NCI-H1694 treated with DMSO at 0.1 percent for 48 hours (cell line): Measurements from ENCODE around the gene SHPK.
"Not testable (repeated sequence)": the region's sequence is repeated elsewhere in the genome, so short reads cannot be mapped to it uniquely, and the experiment has no call there.

Experiments
- DNase-seq: peaks from one replicate; lab custom pipeline; 2025; lab: John Stamatoyannopoulos, UW

Gene SHPK

GRCh38 chr17:3590231-3590630 lies 45.8 kb downstream of the SHPK start:
- no peak for DNase-seq

DNA sequence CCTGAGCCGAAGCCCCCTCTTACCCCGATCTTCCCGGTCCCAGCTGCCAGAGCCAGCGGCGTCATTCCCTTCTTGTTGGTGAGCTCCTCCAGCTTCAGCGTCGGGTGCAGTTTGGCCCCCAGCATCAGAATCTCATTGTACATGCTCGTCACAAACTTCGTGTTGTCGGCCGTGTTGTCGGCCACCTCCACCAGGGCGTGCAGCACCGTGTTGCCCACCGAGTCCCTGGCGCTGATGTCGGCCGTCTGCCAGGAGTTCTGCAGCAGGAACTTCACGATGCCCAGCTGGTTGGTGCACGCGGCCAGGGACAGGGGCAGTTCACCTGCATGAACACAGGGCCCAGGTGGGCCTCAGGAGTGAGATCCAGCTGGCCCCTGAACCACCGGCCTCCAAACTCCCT lies 46.3 kb downstream of the SHPK start:
- DNase-seq = no peak

- no peak for DNase-seq
Observed at GRCh38 chr17:3585826-3586225, 50.2 kb downstream of the SHPK start.

DNA sequence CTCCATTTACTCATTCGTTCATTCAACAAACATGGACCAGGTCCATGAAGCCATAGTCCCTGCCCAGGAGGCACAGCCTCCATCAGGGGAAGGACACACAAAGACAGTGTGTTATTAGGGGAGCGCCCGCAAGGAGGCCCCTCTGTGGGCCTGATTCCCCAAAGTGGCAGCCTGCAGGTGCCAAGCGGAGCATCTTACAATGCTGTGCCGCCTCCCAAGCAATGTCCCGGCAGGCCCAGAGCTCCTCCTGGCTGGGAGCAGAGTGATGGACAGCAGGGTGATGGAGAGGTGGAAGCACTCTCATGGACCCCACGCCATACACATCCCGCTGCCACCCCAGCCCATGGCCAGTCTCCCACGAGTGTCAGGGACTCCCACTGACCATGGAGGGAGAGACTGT lies 52.6 kb downstream of the SHPK start:
- no peak for DNase-seq

- no peak for DNase-seq
Observed at GRCh38 chr17:3582915-3583314, 53.1 kb downstream of the SHPK start.

- DNase-seq = not testable (repeated sequence)
Observed at GRCh38 chr17:3578667-3579066, 57.4 kb downstream of the SHPK start.

DNA sequence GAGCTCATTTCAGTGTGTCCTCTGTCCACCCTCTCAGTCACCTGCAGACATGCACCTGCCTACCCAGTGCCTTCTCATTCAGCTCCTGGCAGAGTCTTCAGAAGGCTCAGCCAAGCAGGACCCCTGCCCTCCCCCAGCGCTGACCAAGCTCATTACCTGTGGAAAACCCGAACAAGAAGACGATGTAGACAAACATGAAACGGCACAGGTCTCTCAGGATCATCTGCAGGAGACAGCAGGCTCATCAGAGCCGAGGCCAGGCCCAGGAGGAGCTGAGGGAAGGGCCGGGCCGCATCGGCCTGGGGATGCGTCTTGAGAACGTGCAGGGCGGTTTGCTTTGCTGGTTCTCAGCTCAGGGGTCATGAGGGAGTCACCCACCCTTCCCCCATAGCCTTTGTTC lies 59.1 kb downstream of the SHPK start:
- no peak for DNase-seq

GRCh38 chr17:3575511-3575910 lies 60.5 kb downstream of the SHPK start:
- no peak for DNase-seq

DNA sequence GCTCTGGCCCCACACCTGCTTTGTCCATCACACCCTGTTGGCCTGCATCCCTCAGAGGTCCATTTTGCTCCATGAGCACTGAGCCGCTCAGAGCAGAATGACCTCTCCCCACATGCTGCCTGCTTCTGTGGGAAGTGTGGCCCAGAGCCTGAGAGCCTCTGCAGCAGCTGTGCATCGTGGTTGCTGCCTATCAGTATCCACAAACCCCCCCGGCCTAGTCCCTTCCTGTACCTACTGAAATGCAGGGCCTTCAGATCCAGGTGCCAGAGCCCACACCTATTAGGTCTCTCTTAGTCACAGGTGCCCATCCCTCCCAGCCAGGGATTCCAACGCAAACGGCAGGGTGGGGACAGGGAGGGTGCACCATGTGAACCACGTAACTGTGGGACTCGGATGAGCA lies 61.8 kb downstream of the SHPK start:
- DNase-seq = no peak

GRCh38 chr17:3573246-3574100 lies 62.6 kb downstream of the SHPK start:
- no peak for DNase-seq

GRCh38 chr17:3572231-3572630 lies 63.8 kb downstream of the SHPK start:
- DNase-seq = no peak

GRCh38 chr17:3571043-3571900 lies 64.8 kb downstream of the SHPK start:
- no peak for DNase-seq

- DNase-seq = no peak
Observed at GRCh38 chr17:3569534-3570137, 66.4 kb downstream of the SHPK start.

- no peak for DNase-seq
Observed at GRCh38 chr17:3566551-3566950, 69.5 kb downstream of the SHPK start.

DNA sequence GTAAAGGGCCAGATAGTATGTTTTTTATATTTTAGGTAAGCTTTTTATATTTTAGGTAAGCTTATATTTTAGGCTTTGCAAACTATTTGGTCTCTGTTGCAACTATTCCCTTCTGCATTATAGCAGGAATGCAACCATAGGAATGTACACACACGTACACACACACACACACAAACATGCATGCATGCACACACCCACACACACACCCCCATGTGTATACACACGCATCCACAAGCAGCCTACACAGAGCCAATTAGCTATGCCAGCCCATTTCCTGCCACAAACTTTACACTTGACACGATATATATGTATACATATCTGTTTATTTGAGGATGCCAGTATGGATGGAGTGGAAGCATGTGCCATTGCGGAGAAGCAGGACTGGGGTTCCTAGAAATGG lies 70.9 kb downstream of the SHPK start:
- no peak for DNase-seq

DNA sequence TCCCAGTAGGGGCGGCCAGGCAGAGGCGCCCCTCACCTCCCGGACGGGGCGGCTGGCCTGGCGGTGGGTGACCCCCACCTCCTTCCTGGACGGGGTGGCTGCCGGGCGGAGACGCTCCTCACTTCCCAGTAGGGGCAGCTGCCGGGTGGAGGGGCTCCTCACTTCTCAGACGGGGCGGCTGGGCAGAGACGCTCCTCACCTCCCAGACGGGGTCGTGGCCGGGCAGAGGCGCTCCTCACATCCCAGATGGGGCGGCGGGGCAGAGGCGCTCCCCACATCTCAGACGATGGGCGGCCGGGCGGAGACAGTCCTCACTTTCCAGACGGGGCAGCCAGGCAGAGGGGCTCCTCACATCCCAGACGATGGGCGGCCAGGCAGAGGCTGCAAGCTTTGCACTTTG lies 71.8 kb downstream of the SHPK start:
- DNase-seq = not testable (repeated sequence)

GRCh38 chr17:3559270-3559645 lies 76.8 kb downstream of the SHPK start:
- DNase-seq = no peak

DNA sequence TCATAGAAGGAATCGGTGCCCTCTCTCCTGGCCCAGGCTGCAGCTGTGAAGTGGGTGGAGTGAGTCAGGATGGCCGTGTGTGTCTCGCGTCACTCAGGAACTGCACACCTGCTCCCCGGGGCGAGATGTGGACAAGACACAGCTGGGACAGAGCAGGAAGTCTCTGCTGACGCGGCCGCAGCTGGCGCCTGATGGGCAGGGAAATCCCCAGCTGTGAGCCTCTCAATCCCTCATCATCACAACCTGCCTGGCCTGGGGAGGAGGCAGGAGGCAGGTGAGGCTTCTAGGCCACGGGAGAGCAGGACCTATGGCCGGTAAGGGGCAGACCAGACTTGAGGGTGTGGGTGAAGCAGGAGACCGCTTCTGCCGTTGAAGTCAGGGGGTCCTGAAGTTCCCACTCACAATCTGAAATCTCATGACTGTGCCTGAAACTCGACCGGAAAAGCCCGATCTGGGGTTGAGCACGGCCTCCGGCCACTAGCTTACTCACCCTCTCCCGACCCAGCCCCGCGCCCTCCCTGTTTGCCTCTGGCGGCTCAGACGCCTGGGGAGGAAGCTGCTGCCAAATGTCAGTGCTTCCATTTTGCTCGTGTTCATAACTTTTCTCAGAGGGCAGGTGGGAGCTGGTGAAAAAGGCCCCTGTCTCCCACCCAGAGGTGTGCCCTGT lies 77.3 kb downstream of the SHPK start:
- no peak for DNase-seq
